ENCODE results near the gene COQ9.

DNA sequence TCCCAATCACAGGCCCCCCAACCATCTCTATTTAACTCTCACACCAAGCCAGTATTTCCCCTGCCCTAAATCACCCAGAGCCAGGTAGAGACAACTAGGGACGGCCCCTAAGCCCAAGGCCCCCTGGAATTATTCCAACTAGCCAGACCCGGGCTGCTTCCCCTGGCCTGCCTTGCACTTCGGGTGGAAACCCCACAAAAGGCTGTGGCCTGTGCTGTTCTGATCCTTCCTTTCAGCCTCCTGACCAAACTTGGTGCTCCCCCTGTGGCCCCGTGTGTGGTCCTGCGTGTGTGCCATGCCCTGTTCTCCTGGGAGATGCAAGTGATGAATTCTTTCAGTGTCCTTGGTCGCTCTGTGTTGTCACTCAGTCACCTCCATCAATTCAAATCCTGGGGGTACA, 27.8 kb upstream of the COQ9 start:
- no peak for TF ChIP-seq FOS (IDR thresholded peaks at IDR 0.05; ENCODE audit: low read depth, low read length)
- TF ChIP-seq RCOR1 (IDR thresholded peaks at IDR 0.05; ENCODE audit: insufficient replicate concordance, low read length): no peak
- TF ChIP-seq, protein P1, sequence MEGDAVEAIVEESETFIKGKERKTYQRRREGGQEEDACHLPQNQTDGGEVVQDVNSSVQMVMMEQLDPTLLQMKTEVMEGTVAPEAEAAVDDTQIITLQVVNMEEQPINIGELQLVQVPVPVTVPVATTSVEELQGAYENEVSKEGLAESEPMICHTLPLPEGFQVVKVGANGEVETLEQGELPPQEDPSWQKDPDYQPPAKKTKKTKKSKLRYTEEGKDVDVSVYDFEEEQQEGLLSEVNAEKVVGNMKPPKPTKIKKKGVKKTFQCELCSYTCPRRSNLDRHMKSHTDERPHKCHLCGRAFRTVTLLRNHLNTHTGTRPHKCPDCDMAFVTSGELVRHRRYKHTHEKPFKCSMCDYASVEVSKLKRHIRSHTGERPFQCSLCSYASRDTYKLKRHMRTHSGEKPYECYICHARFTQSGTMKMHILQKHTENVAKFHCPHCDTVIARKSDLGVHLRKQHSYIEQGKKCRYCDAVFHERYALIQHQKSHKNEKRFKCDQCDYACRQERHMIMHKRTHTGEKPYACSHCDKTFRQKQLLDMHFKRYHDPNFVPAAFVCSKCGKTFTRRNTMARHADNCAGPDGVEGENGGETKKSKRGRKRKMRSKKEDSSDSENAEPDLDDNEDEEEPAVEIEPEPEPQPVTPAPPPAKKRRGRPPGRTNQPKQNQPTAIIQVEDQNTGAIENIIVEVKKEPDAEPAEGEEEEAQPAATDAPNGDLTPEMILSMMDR (conservative IDR thresholded peaks at IDR 0.05; ENCODE audit: low read depth, low read length): no peak
- no peak for TF ChIP-seq MXI1 (IDR thresholded peaks at IDR 0.05; ENCODE audit: borderline replicate concordance, low read depth, low read length)
- no peak for TF ChIP-seq POLR2A (IDR thresholded peaks at IDR 0.05; ENCODE audit: low read depth, low read length)
